Neural progenitor cell (in vitro differentiated cells): Measurements from ENCODE around the gene RBM15B. TPM values are rescaled to one million over a fixed set of nuclear protein-coding genes. Genes with fewer than 3 reads are reported as not detected.

Experiments used
- DNase-seq: peaks from one replicate; pipeline ENCODE4 v3.0.0-alpha.2; 2016; ENCODE audit warnings: low spot score
- H2AFZ ChIP-seq: fragments of 200-600 bp; sonication (generic); replicated peaks from 2 replicates; pipeline ENCODE4 v1.6.1; 2016; ENCODE audit warnings: antibody characterized with exemption
- H3F3A ChIP-seq: fragments of 200-600 bp; sonication (generic); 2 replicates; pipeline ENCODE4 v1.6.1; 2016; ENCODE audit warnings: antibody characterized with exemption, low read depth
- H3K27ac ChIP-seq: fragments of 200-600 bp; sonication (generic); 2 replicates; pipeline ENCODE4 v1.5.1; 2016; ENCODE audit warnings: mild to moderate bottlenecking
- H3K27me3 ChIP-seq: fragments of 200-600 bp; sonication (generic); 2 replicates; pipeline ENCODE4 v1.6.1; 2016; ENCODE audit warnings: mild to moderate bottlenecking, moderate library complexity
- H3K36me3 ChIP-seq: fragments of 200-600 bp; sonication (generic); 2 replicates; pipeline ENCODE4 v1.5.1; 2016
- H3K4me1 ChIP-seq: fragments of 200-600 bp; sonication (generic); 2 replicates; pipeline ENCODE4 v1.6.1; 2016; ENCODE audit warnings: mixed run types
- H3K4me2 ChIP-seq: fragments of 200-600 bp; sonication (generic); 2 replicates; pipeline ENCODE4 v1.6.1; 2016
- H3K4me3 ChIP-seq: fragments of 200-600 bp; sonication (generic); 2 replicates; pipeline ENCODE4 v1.5.1; 2016
- H3K79me2 ChIP-seq: fragments of 200-600 bp; sonication (generic); 2 replicates; pipeline ENCODE4 v1.6.1; 2016; ENCODE audit warnings: low read depth
- H3K9ac ChIP-seq: fragments of 200-600 bp; sonication (generic); 2 replicates; pipeline ENCODE4 v1.6.1; 2016
- H3K9me3 ChIP-seq: fragments of 200-600 bp; sonication (generic); 2 replicates; pipeline ENCODE4 v1.5.1; 2016; ENCODE audit warnings: low read depth
- H4K20me1 ChIP-seq: fragments of 200-600 bp; sonication (generic); 2 replicates; pipeline ENCODE4 v1.6.1; 2016; ENCODE audit warnings: low read depth
- H3K27ac Mint-ChIP-seq: 3 replicates; pipeline ENCODE4 v1.8.0; 2021; ENCODE audit warnings: mixed read lengths
- H3K27me3 Mint-ChIP-seq: 2 replicates; pipeline ENCODE4 v1.8.0; 2022; ENCODE audit warnings: low read depth, mild to moderate bottlenecking, inconsistent platforms, moderate library complexity, mixed read lengths; ENCODE audit not compliant: insufficient read depth
- H3K36me3 Mint-ChIP-seq: 3 replicates; pipeline ENCODE4 v1.8.0; 2021; ENCODE audit warnings: mixed read lengths
- H3K4me1 Mint-ChIP-seq: 3 replicates; pipeline ENCODE4 v1.8.0; 2021; ENCODE audit warnings: mixed read lengths
- H3K4me3 Mint-ChIP-seq: 3 replicates; pipeline ENCODE4 v1.8.0; 2021; ENCODE audit warnings: mild to moderate bottlenecking, moderate library complexity, mixed read lengths
- H3K9me3 Mint-ChIP-seq: 3 replicates; pipeline ENCODE4 v1.8.0; 2020; ENCODE audit warnings: mixed read lengths
- EZH2 ChIP-seq: fragments of 200-600 bp; sonication (generic); IDR thresholded peaks from 2 replicates; pipeline ENCODE4 v1.6.1; 2017; ENCODE audit warnings: antibody characterized with exemption, mild to moderate bottlenecking, moderate library complexity
- EZH2phosphoT487 ChIP-seq: fragments of 200-600 bp; sonication (generic); IDR thresholded peaks from 2 replicates; pipeline ENCODE4 v1.6.1; 2017; ENCODE audit warnings: antibody characterized with exemption
- total RNA-seq: library from RNA; depleted of rRNA; stranded (reverse); fragments of >200 nt; gene quantifications from 2 replicates; pipeline ENCODE4 v1.2.3, GENCODE V29; 2015; ENCODE audit warnings: low replicate concordance
- TF ChIP-seq, protein P1 (sequence below): fragments of 200-600 bp; sonication (generic); IDR thresholded peaks from 2 replicates; pipeline ENCODE4 v1.5.1; 2017; ENCODE audit warnings: antibody characterized with exemption, mild to moderate bottlenecking

RBM15B gene
- total RNA-seq, 1 donor from 2014 or later = 28.1 TPM

DNA sequence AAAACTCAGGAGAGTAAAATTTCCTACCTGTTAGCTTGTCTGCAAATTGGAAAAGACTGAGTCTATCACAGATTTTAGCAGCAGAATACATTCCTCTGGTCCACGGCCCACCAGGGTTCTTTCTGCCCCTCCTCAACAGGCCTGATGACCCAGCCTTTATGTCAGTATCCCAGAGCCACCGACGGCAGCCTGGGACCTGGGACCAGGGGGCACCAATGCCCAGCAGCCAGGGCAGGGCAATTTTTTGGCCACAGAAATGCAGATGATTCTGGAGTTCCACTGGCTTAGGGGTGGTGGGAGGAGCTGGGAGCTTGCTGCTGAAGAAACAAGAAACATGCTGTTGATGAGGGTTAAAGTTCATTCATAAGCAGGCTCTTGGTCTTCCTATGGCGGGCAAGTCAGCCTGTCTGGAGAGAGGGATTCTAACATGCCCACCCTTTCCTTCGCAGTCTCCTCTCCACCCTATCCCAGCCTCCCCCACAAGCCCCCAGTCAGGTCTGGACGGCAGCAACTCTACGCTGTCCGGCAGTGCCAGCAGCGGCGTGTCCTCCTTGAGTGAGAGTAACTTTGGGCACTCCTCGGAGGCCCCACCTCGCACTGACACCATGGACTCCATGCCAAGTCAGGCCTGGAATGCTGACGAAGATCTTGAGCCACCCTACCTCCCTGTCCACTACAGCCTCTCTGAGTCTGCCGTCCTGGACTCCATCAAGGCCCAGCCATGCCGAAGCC is 10.3 kb upstream of the RBM15B start:
- Histone ChIP-seq H3K36me3 (no peaks in the 10 kb centered on the region), H3K79me2 (peaks cover 23% of the 10 kb centered on the region)

GRCh38 chr3:51381333-51381705 is 9.8 kb upstream of the RBM15B start:
- Histone ChIP-seq H3K9me3 (no peaks in the 10 kb centered on the region), H3K4me1 (peaks cover 12% of the 10 kb centered on the region), H3F3A (peaks cover 16% of the 10 kb centered on the region), H3K27ac (no peak overlapping the region), H3K27me3 (no peaks in the 10 kb centered on the region), H3K9ac (no peak overlapping the region), H2AFZ (no peak overlapping the region), H4K20me1 (peaks cover 6% of the 10 kb centered on the region), H3K4me3 (no peak overlapping the region), H3K79me2 (peaks cover 28% of the 10 kb centered on the region), H3K4me2 (no peak overlapping the region), H3K36me3 (no peaks in the 10 kb centered on the region)
- Mint-ChIP-seq H3K4me3 (no peak overlapping the region), H3K27me3 (peaks cover 9% of the 10 kb centered on the region), H3K36me3 (peaks cover 5% of the 10 kb centered on the region), H3K4me1 (peaks cover 17% of the 10 kb centered on the region), H3K9me3 (no peaks in the 10 kb centered on the region), H3K27ac (no peak overlapping the region)
- DNase-seq = no peak
- TF ChIP-seq EZH2 (no peak), EZH2phosphoT487 (no peak)
- TF ChIP-seq, protein P1, sequence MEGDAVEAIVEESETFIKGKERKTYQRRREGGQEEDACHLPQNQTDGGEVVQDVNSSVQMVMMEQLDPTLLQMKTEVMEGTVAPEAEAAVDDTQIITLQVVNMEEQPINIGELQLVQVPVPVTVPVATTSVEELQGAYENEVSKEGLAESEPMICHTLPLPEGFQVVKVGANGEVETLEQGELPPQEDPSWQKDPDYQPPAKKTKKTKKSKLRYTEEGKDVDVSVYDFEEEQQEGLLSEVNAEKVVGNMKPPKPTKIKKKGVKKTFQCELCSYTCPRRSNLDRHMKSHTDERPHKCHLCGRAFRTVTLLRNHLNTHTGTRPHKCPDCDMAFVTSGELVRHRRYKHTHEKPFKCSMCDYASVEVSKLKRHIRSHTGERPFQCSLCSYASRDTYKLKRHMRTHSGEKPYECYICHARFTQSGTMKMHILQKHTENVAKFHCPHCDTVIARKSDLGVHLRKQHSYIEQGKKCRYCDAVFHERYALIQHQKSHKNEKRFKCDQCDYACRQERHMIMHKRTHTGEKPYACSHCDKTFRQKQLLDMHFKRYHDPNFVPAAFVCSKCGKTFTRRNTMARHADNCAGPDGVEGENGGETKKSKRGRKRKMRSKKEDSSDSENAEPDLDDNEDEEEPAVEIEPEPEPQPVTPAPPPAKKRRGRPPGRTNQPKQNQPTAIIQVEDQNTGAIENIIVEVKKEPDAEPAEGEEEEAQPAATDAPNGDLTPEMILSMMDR = no peak

More for the DNA sequence above, 10.3 kb upstream of the RBM15B start:
- no peak overlapping the region for H2AFZ ChIP-seq
- H4K20me1 ChIP-seq = peaks cover under 1% of the 10 kb centered on the region
- peaks cover 9% of the 10 kb centered on the region for H3K4me1 ChIP-seq
- peaks cover 13% of the 10 kb centered on the region for H3F3A ChIP-seq
- TF ChIP-seq, protein P1 = no peak
- TF ChIP-seq EZH2phosphoT487 (no peak), EZH2 (no peak)
- H3K9me3 ChIP-seq = no peaks in the 10 kb centered on the region
- Mint-ChIP-seq H3K36me3 (peaks cover 3% of the 10 kb centered on the region), H3K9me3 (no peaks in the 10 kb centered on the region), H3K4me3 (peak overlapping the region; percentile 8), H3K27me3 (peaks cover 7% of the 10 kb centered on the region), H3K27ac (no peak overlapping the region), H3K4me1 (peaks cover 12% of the 10 kb centered on the region)
- H3K27me3 ChIP-seq = no peaks in the 10 kb centered on the region
- no peak overlapping the region for H3K27ac ChIP-seq
- no peak overlapping the region for H3K4me3 ChIP-seq
- DNase-seq = no peak
- no peak overlapping the region for H3K4me2 ChIP-seq
- no peak overlapping the region for H3K9ac ChIP-seq

DNA sequence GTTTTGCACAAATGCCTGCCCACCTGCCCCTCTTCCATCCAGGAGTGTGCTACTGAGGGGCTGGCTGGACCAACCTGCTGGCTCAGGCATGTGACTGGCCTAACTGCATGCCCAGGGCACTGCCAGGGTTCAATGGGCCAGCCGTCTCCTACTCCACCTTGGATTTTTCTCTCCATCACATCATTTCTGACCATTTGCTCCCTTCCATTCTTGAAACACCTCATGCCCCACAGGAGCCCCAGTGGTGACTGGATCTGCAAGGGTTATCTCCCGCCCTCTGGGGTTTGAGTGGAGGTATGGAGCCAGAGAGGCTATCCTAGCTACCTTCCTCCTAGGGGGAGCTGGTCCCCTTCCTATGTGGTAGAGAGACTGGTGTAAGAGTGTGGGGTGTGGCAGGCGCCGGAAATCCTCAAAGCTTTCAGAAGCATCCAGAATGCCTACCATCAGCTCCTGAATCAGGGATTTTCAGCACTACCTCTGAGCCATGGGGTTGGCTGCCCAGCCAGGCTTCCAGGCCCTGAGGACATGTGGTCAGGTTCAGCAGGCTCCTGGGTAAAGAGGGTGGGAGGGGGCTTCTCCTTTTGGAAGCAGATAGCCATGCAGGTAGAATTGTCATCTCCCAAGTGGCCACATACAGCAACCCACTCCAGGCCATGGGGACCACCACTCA is 8.9 kb upstream of the RBM15B start:
- Mint-ChIP-seq H3K9me3 (no peaks in the 10 kb centered on the region), H3K4me1 (peaks cover 25% of the 10 kb centered on the region), H3K36me3 (peaks cover 8% of the 10 kb centered on the region), H3K27ac (no peak overlapping the region), H3K4me3 (no peak overlapping the region), H3K27me3 (peaks cover 12% of the 10 kb centered on the region)
- TF ChIP-seq EZH2 (no peak), EZH2phosphoT487 (no peak)
- TF ChIP-seq, protein P1 = no peak
- Histone ChIP-seq H3K4me1 (peaks cover 21% of the 10 kb centered on the region), H3K27me3 (no peaks in the 10 kb centered on the region), H3K4me2 (no peak overlapping the region), H3K79me2 (peaks cover 37% of the 10 kb centered on the region), H3K27ac (no peak overlapping the region), H3F3A (peaks cover 25% of the 10 kb centered on the region), H3K4me3 (no peak overlapping the region), H3K9ac (no peak overlapping the region), H4K20me1 (peaks cover 15% of the 10 kb centered on the region), H3K9me3 (no peaks in the 10 kb centered on the region), H2AFZ (no peak overlapping the region), H3K36me3 (no peaks in the 10 kb centered on the region)
- DNase-seq = no peak
